WTC11 (cell line): ENCODE data around the gene PTPRG. TPM values are rescaled to one million over a fixed set of nuclear protein-coding genes. Genes with fewer than 3 reads are reported as not detected.

ENCODE experiments used
- ATAC-seq: fragments of 200-7000 bp; cut with Tn5 transposase; 2 replicates; pipeline ENCODE4 v1.10.0; 2021; ENCODE audit warnings: mild to moderate bottlenecking, moderate library complexity
- CTCF ChIA-PET: fragments of 300-600 bp; sonication (Branson Sonifier 250); formaldehyde crosslinking; loops from one replicate; lab custom pipeline; 2021; ENCODE audit warnings: antibody characterized with exemption; lab: Charles Lee
- POLR2A ChIA-PET: fragments of 350-600 bp; sonication (Branson Sonifier 250); formaldehyde crosslinking; loops from one replicate; lab custom pipeline; 2021; ENCODE audit warnings: antibody characterized with exemption; lab: Charles Lee
- DNase-seq: peaks from one replicate; pipeline ENCODE4 v3.0.0; 2021; ENCODE audit warnings: low spot score
- H3K27ac Mint-ChIP-seq: 2 replicates; pipeline ENCODE4 v1.8.0; 2021; ENCODE audit warnings: mixed read lengths
- H3K27me3 Mint-ChIP-seq: 2 replicates; pipeline ENCODE4 v1.8.0; 2021; ENCODE audit warnings: low read depth, mild to moderate bottlenecking, moderate library complexity, mixed read lengths
- H3K36me3 Mint-ChIP-seq: 2 replicates; pipeline ENCODE4 v1.8.0; 2021; ENCODE audit warnings: mixed read lengths
- H3K4me1 Mint-ChIP-seq: 2 replicates; pipeline ENCODE4 v1.8.0; 2022; ENCODE audit warnings: mixed read lengths
- H3K4me3 Mint-ChIP-seq: 2 replicates; pipeline ENCODE4 v1.8.0; 2021; ENCODE audit warnings: mild to moderate bottlenecking, moderate library complexity, mixed read lengths
- H3K9me3 Mint-ChIP-seq: 2 replicates; pipeline ENCODE4 v1.8.0; 2021; ENCODE audit warnings: mixed read lengths
- CBFB ChIP-seq: sonication (generic); formaldehyde crosslinking; IDR thresholded peaks from 2 replicates; pipeline ENCODE4 v1.8.1; 2022; ENCODE audit warnings: mild to moderate bottlenecking, low read depth, missing genetic modification reagents
- CREM ChIP-seq: sonication (generic); formaldehyde crosslinking; IDR thresholded peaks from 2 replicates; pipeline ENCODE4 v1.8.1; 2022; ENCODE audit warnings: mild to moderate bottlenecking, missing genetic modification reagents, moderate library complexity
- ETV6 ChIP-seq: sonication (generic); formaldehyde crosslinking; IDR thresholded peaks from 2 replicates; pipeline ENCODE4 v1.8.1; 2022; ENCODE audit warnings: mild to moderate bottlenecking, missing genetic modification reagents
- JUN ChIP-seq: sonication (generic); formaldehyde crosslinking; IDR thresholded peaks from 2 replicates; pipeline ENCODE4 v1.8.0; 2023; ENCODE audit warnings: mild to moderate bottlenecking, missing genetic modification reagents
- OVOL2 ChIP-seq: fragments of 250-450 bp; sonication (Bioruptor Pico); IDR thresholded peaks from 2 replicates; pipeline ENCODE4 v1.9.0; 2021; ENCODE audit warnings: mild to moderate bottlenecking, borderline replicate concordance
- RELA ChIP-seq: sonication (generic); formaldehyde crosslinking; IDR thresholded peaks from 2 replicates; pipeline ENCODE4 v1.8.1; 2022; ENCODE audit warnings: missing genetic modification reagents, mild to moderate bottlenecking, borderline replicate concordance
- SMAD4 ChIP-seq: sonication (generic); formaldehyde crosslinking; IDR thresholded peaks from 2 replicates; pipeline ENCODE4 v1.8.0; 2022; ENCODE audit warnings: mild to moderate bottlenecking, missing genetic modification reagents
- SOX15 ChIP-seq: fragments of 250-450 bp; sonication (Bioruptor Pico); IDR thresholded peaks from 2 replicates; pipeline ENCODE4 v1.9.0; 2021; ENCODE audit warnings: mild to moderate bottlenecking
- ZBTB21 ChIP-seq: sonication (generic); formaldehyde crosslinking; IDR thresholded peaks from 2 replicates; pipeline ENCODE4 v1.8.1; 2023; ENCODE audit warnings: mild to moderate bottlenecking, missing genetic modification reagents, borderline replicate concordance
- ZNF232 ChIP-seq: sonication (generic); formaldehyde crosslinking; IDR thresholded peaks from 2 replicates; pipeline ENCODE4 v1.8.0; 2022; ENCODE audit warnings: mild to moderate bottlenecking, missing genetic modification reagents
- ZNF396 ChIP-seq: fragments of 250-450 bp; sonication (Bioruptor Pico); IDR thresholded peaks from 2 replicates; pipeline ENCODE4 v1.8.0; 2021; ENCODE audit warnings: mild to moderate bottlenecking, moderate library complexity, borderline replicate concordance
- ZNF416 ChIP-seq: fragments of 250-450 bp; sonication (Bioruptor Pico); IDR thresholded peaks from 2 replicates; pipeline ENCODE4 v1.9.0; 2021; ENCODE audit warnings: mild to moderate bottlenecking, inconsistent platforms
- total RNA-seq: library from RNA; stranded (reverse); gene quantifications from 3 replicates; pipeline ENCODE4 v1.2.3, GENCODE V29; 2021
- TF ChIP-seq, protein P1 (sequence below): fragments of 250-450 bp; sonication (Bioruptor Pico); IDR thresholded peaks from 2 replicates; pipeline ENCODE4 v1.9.0; 2021; ENCODE audit warnings: moderate library complexity, mild to moderate bottlenecking, inconsistent platforms, borderline replicate concordance
- TF ChIP-seq, protein P2 (sequence below): sonication (generic); formaldehyde crosslinking; IDR thresholded peaks from 2 replicates; pipeline ENCODE4 v1.8.1; 2023; ENCODE audit warnings: mild to moderate bottlenecking, missing genetic modification reagents, moderate library complexity
- TF ChIP-seq, protein P3 (sequence below): sonication (generic); formaldehyde crosslinking; IDR thresholded peaks from 2 replicates; pipeline ENCODE4 v1.8.0; 2022; ENCODE audit warnings: mild to moderate bottlenecking, missing genetic modification reagents
- TF ChIP-seq, protein P4 (sequence below): sonication (generic); formaldehyde crosslinking; IDR thresholded peaks from 2 replicates; pipeline ENCODE4 v1.8.0; 2023; ENCODE audit warnings: missing genetic modification reagents, mild to moderate bottlenecking, borderline replicate concordance
- TF ChIP-seq, protein P5 (sequence below): sonication (generic); formaldehyde crosslinking; IDR thresholded peaks from 2 replicates; pipeline ENCODE4 v1.8.1; 2023; ENCODE audit warnings: mild to moderate bottlenecking, missing genetic modification reagents
- TF ChIP-seq, protein P6 (sequence below): fragments of 200-600 bp; IDR thresholded peaks from 2 replicates; pipeline ENCODE4 v1.8.0; 2022; ENCODE audit warnings: antibody characterized with exemption
- TF ChIP-seq, protein P7 (sequence below): sonication (generic); formaldehyde crosslinking; IDR thresholded peaks from 2 replicates; pipeline ENCODE4 v1.8.0; 2023; ENCODE audit warnings: missing genetic modification reagents

PTPRG gene
- total RNA-seq, 1 experiment from 2014 or later, result 106 TPM

DNA sequence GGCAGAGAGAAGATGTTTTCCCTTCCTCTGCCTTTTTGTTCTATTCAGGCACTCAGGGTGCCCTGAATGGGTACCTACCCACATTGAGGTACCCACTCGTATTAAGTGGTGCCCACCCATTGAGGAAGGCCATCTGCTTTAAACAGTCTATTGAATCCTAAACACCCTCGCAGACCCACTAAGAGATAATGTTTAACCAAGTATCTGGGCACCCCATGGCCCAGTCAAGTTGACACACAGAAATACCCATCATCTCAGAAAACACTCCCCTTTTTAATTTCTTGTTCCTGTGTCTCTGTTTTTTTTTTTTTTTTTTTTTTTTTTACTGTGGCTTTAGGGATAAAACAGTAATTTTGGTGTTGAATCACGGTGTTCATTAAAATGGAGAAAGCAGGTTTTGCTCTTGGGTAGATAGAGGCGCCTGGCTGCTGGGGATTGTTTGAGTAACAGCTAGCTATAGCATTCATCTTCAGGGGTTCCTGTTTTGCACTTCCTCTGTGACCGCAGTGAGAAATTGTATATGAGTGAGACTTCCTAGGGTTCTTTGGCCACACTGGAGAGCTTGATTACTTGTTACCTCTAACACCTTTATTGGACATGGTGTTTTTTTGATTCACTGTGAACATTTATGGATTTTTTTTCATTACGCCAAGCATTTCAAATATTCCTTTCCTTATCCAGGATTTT lies 259.1 kb downstream of the PTPRG start:
- Mint-ChIP-seq H3K9me3 (peaks cover 6% of the 10 kb centered on the region), H3K27me3 (no peaks in the 10 kb centered on the region), H3K4me1 (peaks cover 44% of the 10 kb centered on the region), H3K27ac (no peak overlapping the region), H3K36me3 (peaks cover 11% of the 10 kb centered on the region), H3K4me3 (no peak overlapping the region)
- ChIA-PET CTCF (interaction anchor here (0.7 kb wide), 1 partner anchor 137 kb away, joined by 5 read pairs; no protein-coding TSS in a partner anchor), POLR2A (no interaction called here)
- no peak for ATAC-seq
- TF ChIP-seq RELA (CRISPR knock-in tag) (no peak), ZNF416 (CRISPR knock-in tag) (peak; percentile 87; the same call in 1 of the 2 replicates)
- no peak for DNase-seq

DNA sequence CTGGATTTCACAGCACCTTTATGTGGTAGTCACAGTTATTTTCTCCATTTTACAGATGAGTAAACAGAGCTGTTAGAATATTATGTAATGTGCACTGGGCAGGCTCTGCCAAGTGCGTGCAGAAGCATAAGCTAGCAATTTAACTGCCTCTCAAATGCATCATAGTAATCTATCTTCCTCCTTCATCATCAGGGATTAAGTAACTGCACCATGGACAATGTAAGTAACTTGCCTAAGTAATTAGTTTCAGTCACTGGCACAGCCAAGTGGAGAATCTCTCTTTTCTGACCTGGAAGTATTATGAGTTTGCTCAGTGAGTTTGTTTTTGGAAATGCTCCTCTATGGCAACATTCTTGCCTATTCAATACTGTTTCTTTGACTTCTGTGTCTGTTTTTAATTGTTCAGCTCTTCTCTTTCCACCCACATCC lies 260.5 kb downstream of the PTPRG start:
- Mint-ChIP-seq H3K27ac (peak overlapping the region; percentile 10; the same call in 1 of the 2 replicates), H3K4me1 (peaks cover 51% of the 10 kb centered on the region), H3K27me3 (no peaks in the 10 kb centered on the region), H3K9me3 (peaks cover 6% of the 10 kb centered on the region), H3K4me3 (no peak overlapping the region), H3K36me3 (peaks cover 11% of the 10 kb centered on the region)
- ATAC-seq (no peak), DNase-seq (no peak)
- CTCF ChIA-PET, result no interaction called here
- POLR2A ChIA-PET, result no interaction called here
- TF ChIP-seq, protein P1, sequence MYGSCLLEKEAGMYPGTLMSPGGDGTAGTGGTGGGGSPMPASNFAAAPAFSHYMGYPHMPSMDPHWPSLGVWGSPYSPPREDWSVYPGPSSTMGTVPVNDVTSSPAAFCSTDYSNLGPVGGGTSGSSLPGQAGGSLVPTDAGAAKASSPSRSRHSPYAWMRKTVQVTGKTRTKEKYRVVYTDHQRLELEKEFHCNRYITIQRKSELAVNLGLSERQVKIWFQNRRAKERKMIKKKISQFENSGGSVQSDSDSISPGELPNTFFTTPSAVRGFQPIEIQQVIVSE (CRISPR knock-in tag), result no peak
- no peak for TF ChIP-seq ZBTB21 (CRISPR knock-in tag)
- TF ChIP-seq OVOL2 (CRISPR knock-in tag), result no peak
- TF ChIP-seq SMAD4 (CRISPR knock-in tag), result no peak
- TF ChIP-seq, protein P2, sequence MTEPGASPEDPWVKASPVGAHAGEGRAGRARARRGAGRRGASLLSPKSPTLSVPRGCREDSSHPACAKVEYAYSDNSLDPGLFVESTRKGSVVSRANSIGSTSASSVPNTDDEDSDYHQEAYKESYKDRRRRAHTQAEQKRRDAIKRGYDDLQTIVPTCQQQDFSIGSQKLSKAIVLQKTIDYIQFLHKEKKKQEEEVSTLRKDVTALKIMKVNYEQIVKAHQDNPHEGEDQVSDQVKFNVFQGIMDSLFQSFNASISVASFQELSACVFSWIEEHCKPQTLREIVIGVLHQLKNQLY (CRISPR knock-in tag), result no peak
- TF ChIP-seq, protein P3, sequence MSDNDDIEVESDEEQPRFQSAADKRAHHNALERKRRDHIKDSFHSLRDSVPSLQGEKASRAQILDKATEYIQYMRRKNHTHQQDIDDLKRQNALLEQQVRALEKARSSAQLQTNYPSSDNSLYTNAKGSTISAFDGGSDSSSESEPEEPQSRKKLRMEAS (CRISPR knock-in tag), result no peak
- TF ChIP-seq SOX15 (CRISPR knock-in tag), result no peak
- no peak for TF ChIP-seq ETV6 (CRISPR knock-in tag)
- TF ChIP-seq ZNF232 (CRISPR knock-in tag), result no peak
- no peak for TF ChIP-seq CBFB (CRISPR knock-in tag)
- TF ChIP-seq, protein P4, sequence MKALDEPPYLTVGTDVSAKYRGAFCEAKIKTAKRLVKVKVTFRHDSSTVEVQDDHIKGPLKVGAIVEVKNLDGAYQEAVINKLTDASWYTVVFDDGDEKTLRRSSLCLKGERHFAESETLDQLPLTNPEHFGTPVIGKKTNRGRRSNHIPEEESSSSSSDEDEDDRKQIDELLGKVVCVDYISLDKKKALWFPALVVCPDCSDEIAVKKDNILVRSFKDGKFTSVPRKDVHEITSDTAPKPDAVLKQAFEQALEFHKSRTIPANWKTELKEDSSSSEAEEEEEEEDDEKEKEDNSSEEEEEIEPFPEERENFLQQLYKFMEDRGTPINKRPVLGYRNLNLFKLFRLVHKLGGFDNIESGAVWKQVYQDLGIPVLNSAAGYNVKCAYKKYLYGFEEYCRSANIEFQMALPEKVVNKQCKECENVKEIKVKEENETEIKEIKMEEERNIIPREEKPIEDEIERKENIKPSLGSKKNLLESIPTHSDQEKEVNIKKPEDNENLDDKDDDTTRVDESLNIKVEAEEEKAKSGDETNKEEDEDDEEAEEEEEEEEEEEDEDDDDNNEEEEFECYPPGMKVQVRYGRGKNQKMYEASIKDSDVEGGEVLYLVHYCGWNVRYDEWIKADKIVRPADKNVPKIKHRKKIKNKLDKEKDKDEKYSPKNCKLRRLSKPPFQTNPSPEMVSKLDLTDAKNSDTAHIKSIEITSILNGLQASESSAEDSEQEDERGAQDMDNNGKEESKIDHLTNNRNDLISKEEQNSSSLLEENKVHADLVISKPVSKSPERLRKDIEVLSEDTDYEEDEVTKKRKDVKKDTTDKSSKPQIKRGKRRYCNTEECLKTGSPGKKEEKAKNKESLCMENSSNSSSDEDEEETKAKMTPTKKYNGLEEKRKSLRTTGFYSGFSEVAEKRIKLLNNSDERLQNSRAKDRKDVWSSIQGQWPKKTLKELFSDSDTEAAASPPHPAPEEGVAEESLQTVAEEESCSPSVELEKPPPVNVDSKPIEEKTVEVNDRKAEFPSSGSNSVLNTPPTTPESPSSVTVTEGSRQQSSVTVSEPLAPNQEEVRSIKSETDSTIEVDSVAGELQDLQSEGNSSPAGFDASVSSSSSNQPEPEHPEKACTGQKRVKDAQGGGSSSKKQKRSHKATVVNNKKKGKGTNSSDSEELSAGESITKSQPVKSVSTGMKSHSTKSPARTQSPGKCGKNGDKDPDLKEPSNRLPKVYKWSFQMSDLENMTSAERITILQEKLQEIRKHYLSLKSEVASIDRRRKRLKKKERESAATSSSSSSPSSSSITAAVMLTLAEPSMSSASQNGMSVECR, result no peak
- no peak for TF ChIP-seq CREM (CRISPR knock-in tag)
- no peak for TF ChIP-seq JUN (CRISPR knock-in tag)

DNA sequence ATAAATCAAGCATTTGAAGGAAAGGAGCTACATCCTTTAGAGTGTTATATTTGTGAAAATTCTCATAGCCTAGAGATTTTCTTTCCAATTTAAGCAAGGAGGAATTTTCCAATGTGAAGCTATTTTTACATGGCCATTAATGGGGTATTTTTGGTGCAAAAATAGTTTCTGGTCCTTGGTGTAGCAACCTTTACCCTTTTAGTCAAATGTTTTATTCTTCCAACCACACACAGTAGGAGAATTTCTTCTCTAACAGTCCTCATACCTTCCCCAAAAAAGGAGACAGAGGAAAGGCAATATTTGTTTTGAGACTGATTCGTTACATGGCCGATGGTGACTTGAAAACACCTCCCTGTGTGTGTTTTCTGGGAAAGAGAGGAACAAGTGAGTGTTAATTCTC lies 261.2 kb downstream of the PTPRG start:
- Mint-ChIP-seq H3K27ac (0 out of 2 replicates have a peak overlapping the region, but pooled peaks have one; percentile 10), H3K4me1 (peaks cover 54% of the 10 kb centered on the region), H3K27me3 (no peaks in the 10 kb centered on the region), H3K36me3 (peaks cover 11% of the 10 kb centered on the region)
- POLR2A ChIA-PET, result no interaction called here
- TF ChIP-seq, protein P5, sequence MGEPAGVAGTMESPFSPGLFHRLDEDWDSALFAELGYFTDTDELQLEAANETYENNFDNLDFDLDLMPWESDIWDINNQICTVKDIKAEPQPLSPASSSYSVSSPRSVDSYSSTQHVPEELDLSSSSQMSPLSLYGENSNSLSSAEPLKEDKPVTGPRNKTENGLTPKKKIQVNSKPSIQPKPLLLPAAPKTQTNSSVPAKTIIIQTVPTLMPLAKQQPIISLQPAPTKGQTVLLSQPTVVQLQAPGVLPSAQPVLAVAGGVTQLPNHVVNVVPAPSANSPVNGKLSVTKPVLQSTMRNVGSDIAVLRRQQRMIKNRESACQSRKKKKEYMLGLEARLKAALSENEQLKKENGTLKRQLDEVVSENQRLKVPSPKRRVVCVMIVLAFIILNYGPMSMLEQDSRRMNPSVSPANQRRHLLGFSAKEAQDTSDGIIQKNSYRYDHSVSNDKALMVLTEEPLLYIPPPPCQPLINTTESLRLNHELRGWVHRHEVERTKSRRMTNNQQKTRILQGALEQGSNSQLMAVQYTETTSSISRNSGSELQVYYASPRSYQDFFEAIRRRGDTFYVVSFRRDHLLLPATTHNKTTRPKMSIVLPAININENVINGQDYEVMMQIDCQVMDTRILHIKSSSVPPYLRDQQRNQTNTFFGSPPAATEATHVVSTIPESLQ (CRISPR knock-in tag), result no peak
- TF ChIP-seq, protein P6, sequence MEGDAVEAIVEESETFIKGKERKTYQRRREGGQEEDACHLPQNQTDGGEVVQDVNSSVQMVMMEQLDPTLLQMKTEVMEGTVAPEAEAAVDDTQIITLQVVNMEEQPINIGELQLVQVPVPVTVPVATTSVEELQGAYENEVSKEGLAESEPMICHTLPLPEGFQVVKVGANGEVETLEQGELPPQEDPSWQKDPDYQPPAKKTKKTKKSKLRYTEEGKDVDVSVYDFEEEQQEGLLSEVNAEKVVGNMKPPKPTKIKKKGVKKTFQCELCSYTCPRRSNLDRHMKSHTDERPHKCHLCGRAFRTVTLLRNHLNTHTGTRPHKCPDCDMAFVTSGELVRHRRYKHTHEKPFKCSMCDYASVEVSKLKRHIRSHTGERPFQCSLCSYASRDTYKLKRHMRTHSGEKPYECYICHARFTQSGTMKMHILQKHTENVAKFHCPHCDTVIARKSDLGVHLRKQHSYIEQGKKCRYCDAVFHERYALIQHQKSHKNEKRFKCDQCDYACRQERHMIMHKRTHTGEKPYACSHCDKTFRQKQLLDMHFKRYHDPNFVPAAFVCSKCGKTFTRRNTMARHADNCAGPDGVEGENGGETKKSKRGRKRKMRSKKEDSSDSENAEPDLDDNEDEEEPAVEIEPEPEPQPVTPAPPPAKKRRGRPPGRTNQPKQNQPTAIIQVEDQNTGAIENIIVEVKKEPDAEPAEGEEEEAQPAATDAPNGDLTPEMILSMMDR, result no peak
- TF ChIP-seq, protein P7, sequence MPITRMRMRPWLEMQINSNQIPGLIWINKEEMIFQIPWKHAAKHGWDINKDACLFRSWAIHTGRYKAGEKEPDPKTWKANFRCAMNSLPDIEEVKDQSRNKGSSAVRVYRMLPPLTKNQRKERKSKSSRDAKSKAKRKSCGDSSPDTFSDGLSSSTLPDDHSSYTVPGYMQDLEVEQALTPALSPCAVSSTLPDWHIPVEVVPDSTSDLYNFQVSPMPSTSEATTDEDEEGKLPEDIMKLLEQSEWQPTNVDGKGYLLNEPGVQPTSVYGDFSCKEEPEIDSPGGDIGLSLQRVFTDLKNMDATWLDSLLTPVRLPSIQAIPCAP (CRISPR knock-in tag), result no peak
- TF ChIP-seq ZNF416 (CRISPR knock-in tag) (no peak), ZNF396 (no peak)
- TF ChIP-seq, all 79 proteins: peak for 0
- no peak for ATAC-seq
- CTCF ChIA-PET, result no interaction called here
- Mint-ChIP-seq H3K4me3 (no peak overlapping the region), H3K9me3 (peaks cover 6% of the 10 kb centered on the region)
- DNase-seq, result no peak
